GM19099 (cell line): Measurements from ENCODE around the gene FAM53A.

Experiments
- POLR2A ChIP-seq: IDR thresholded peaks from 3 replicates; pipeline ENCODE4 v1.6.1; 2011; ENCODE audit warnings: low read depth; ENCODE audit not compliant: insufficient read length; ENCODE audit errors: extremely low read depth

The FAM53A gene

DNA sequence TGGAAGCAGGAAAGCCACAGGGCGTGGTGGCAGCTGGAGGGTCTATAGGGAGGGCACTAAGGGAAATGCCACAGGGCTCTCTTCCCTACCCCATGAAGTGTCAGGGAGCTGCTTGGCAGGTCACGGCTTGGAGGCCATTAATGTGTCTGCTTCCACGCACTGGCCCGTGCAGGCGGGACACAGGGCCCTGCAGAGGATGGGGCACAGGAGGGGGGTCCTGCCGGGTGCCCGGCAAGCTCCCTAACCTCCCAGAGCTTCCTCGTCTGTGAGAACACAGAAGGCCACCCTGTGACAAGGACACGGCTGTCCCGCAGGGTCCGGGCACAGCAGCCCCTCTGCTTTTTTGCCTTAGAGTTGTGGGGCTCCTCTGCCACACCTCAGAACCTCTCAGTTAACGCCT is 25.5 kb downstream of the FAM53A start:
- no peak for TF ChIP-seq POLR2A

DNA sequence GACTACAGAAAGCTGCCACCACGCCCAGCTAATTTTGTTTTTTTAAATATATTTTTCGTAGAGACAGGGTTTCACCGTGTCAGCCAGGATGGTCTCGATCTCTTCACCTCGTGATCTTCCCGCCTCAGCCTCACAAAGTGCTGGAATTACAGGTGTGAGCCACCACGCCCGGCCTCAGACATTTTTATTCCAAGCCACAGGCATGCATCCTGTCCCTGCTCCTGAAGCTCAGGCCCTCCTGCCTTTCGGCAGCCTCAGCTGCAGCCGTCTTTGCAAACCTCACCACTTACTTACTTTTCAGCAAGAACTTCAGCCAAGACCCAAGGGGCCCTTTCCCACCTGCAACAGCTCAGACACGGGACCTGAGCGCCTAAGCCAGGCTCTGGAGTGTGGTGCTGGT is 26.0 kb downstream of the FAM53A start:
- TF ChIP-seq POLR2A: no peak

DNA sequence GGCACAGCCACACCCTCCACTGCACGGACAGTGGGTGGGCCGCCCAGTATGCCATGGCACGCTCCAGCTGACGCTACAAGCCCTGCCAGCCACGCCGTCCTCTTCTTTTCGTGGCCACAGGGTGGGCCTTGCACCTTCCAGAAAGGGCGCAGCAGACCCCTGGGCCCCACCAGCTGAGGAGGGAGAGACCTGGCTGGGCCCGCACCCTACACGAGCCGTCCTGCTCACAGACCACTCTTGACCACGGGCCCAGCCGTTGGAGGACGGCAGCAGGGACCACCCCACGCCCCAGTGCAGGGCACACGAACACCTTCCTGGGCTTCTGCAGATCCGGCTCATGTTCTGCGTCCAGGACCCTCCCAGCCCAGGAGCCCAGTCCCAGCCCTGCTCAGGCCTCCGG is 27.1 kb downstream of the FAM53A start:
- no peak for TF ChIP-seq POLR2A

DNA sequence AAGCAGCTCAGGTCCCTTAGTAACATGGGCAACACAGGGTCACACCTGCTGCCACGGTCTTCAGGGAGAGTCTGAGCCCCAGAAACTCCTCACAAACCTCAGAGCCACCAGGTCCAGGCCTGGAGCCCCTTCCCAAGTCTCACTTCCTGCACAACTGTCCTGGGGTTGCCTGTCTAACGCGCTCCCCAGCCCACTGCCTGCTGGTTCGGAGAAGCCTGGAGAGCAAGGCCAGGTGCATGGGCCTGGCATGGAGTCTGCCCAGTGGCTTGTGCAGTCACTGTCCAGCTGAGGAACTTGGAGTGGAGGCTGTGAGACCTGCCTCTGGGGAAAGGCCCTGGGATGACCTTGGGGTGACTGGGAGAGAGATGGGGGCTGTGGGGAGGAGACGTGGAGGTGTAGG is 28.0 kb downstream of the FAM53A start:
- no peak for TF ChIP-seq POLR2A

DNA sequence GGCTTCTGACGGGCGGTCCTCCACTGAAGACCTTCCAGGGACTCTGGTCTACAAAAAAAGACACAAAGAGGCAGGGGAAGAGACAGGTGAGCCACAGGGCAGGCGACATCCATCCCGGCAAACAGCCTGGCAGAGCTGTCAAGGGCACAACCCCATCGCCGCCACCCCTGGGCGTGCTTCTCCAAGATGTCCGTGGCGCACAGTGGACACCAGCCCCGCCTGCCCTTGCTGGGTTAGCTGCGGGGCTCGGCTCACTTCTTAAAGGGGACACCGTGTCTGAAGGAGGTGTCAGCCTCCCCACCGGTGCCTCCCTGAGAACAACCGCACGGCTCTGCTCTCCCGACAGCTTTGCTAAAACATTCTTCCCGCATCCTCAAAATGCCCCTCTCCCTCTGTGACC is 28.4 kb downstream of the FAM53A start:
- TF ChIP-seq POLR2A: no peak

DNA sequence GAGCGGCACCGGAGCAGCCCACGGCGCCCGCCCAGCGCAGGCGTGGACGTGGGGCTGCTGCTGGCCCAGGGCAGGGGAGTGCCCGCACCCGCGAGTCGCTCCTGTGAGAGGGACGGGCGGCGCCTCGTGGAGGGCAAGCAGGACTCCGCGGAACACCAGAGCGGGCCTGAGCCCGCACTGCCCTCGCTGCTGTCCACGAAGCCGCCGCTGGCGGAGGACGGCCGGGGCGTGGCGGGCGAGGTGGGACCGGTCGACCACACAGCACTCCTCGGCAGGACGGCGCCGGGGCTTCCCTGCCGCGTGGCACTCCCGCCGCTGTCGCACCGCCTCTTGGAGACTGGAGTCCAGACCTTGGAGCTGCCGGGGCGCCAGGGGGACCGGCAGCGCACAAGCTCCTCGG is 29.0 kb downstream of the FAM53A start:
- TF ChIP-seq POLR2A: no peak

DNA sequence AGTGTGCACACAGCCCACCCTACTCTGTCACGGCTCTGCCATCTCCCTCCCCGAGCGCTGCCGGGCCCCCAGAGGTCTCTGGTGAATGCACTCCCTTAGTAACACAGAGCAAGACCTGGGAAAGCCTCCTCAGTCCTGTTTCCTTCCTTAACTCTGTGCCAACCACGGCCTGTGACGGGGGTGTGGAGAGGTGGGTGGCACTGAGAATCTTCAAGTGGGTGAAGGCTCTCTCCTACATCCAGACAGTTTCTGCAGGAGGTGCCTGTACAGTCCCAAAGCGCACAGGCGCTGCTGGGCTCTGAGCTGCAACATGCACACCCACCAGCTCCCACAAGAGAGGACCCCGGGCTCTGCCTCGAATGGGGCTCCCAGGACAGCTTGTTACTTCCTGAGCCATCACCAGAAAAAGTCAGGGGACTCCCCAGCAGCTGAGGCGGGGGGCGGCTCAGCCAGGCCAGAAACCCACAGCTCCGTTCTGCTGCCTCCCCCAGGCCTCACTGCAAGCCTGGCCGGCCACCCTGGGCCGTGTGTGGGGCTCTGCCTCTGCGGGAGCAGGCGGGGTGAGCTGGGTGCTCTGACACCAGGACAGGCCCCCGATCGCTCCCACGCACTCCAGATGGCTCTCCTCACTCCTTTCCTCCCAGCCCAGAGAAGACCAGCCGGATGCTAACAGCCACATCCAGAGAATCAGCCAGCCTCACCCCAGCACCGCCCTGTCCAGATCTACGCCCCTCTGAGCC is 29.7 kb downstream of the FAM53A start:
- no peak for TF ChIP-seq POLR2A

DNA sequence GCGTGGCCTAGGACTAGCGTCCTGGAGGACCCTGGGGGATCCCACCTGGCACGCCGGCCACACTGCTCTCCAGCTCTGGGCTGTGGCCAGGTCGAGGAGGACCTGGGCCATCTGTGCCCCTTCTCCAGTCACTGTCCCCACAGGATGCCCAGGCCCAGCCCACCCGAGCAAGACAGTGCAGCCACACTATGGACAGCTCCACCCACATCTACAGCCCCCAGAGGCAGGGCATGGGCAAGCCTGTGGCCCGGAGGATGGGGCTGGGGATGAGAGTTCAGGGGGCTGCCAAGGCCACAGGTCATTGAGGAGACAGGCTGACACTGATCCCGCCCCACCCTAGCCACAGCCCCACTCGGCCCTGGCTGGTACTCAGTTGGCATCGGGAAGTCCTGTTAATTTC is 30.3 kb downstream of the FAM53A start:
- TF ChIP-seq POLR2A: no peak

DNA sequence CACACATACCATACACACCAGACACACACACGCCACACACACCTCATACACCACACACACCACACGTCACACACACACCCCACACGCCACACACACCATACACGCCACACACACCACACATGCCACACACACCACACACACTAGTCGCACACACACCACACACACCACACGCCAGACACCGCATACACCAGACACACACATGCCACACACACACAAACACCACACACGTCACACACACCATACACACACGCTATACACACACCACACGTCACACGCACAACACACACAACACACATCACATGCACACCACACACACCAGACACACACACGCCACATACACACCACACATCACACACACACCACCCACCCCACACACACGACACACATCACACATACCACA is 32.0 kb downstream of the FAM53A start:
- TF ChIP-seq POLR2A: no peak

DNA sequence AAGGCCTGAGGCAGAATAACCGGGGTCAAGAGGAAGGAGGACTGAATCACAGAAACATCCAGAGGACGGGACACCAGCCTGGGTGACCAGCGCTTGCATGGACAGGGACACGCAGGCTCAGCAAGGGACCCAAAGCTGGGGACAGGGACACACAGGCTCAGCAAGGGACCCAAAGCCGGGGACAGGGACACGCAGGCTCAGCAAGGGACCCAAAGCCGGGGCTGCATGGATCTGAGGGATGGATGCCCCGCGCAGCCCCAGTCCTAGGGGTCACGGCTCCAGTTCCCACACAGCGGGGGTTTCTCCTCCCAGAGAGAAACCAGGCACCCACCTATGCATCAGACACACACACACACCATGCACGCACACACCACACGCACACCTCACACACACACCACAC is 32.5 kb downstream of the FAM53A start:
- no peak for TF ChIP-seq POLR2A

DNA sequence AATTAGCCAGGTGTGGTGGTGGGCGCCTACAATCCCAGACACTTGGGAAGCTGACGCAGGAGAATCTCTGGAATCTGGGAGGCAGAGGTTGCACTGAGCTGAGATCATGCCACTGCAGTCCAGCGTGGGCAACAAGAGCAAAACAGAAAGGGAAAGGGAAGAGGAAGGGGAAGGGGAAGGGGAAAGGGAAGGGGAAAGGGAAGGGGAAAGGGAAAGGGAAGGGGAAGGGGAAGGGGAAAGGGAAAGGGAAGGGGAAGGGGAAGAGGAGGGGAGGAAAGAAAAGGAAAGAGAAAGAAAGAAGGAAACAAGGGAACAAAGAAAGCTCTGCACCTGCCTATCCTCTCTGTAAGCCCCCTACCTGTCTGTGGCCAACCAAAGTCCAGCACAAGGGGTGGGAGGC is 35.2 kb downstream of the FAM53A start:
- TF ChIP-seq POLR2A: no peak

DNA sequence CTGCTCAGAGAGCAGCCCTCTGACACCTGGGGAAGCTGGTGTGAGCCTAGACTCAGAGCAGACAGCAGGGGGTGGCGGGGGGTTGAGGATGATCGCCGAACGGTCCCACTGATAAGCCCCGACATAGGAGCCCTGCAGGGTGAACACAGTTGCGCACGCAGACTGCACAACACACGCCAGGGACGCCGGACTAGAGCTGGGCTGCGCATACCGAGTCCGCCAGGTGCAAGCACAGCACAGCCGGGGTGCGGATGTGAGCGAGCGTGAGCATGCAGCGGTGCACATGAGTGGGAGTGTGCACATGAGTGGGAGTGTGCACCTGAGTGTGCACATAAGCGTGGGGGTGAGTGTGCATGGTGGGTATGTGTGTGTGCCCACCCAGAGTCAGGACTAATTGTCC is 36.7 kb downstream of the FAM53A start:
- TF ChIP-seq POLR2A: no peak

DNA sequence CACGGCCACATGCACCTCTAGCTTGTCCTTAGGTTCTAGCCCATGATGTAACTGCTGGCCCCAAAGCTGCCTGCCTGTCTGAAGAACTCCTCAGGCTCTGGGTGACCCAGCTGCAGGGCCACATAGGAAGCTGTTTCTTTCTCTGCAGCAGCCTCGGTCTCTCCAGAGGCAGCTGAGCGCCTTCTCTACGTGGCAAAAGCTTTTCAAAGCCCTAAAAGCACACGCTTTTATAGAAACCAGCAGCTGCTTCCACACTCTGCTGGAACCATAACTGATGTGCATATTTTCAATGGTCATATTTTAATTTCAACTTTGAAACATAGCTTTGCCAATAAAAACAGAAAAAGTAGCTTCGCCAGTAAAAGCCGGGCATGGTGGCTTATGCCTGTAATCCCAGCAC is 37.4 kb downstream of the FAM53A start:
- TF ChIP-seq POLR2A: no peak

DNA sequence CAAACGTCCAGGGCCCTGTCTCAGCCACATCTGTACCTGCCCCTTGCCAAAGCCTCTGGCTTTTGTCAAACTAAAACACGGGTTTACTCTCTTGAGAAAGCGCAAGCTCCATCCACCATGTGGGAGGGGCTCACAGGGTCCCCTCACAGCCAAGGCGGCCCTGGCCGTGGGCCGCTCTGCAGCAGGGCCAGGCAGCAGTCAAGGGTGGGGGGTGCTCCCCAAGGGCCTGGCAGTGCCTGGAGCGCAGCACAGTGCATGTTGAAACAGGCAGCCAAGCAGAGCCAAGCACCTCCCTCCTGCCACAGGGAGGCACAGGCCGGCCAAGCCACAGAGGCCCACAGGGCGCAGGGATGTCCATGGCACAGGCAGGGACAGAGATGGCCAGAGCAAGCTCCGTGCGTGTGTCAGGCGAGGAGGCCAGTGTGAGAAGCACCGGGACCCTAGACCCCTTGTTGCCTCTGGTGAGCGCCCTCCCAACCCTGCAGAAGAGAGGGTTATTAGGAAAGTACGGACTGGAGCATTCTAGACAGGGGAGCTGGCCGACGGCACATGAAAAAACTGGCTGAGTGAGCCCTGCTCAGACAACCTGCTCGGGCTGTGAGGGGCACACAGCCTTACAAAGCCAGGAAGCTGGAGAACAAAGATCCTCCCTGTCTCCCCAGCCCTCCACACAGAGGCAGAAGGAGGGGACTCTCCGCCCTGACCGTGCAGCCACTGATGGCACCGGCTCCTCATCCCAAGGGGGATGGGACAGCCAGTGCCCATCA is 39.0 kb downstream of the FAM53A start:
- TF ChIP-seq POLR2A: no peak

DNA sequence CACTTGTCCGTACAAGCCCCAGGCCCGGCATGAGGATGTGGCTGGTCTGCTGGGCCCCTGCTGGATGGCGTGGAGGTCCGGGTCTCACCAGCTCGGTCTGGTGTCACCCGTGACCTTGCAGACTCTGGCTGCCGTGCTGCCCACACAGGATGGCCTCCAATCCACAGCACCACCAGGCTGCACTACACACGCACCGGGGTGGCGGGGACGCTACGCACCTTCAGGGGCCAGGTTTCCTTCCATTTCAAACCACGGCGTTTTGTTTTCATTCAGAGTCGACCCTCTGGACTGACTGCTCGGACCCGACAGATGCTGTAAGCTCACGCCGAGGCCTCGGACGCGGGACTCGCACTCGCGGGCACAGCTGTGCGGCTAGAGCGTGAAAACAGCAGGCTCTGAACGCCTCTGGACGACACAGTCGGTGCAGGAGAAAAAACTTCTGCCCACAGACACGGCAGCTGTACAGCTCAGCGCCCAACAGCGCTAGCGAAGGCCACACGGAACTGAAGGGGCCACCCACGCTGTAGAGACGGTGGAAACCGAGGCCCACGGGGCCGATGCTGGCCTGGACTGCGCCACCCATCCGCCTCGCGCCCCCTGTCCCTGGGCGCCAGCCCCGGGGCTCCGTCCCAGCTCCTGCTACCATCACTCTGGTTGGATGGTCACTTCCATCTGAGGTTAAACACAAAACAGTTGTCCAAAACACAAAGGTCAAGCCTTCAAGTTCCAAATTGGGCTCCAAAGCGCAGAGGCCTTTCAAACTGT is 40.0 kb downstream of the FAM53A start:
- TF ChIP-seq POLR2A: no peak
